Fibroblast of pulmonary artery (primary cell): ENCODE measurements around the gene AKAP7.
A peak's percentile ranks its signal among the peaks of the same experiment; 100 is the strongest.

Source experiments
- DNase-seq: peaks from one replicate; pipeline ENCODE4 v3.0.0-alpha.2; 2010; ENCODE audit warnings: low read depth
- H3K4me3 ChIP-seq: replicated peaks from 2 replicates; pipeline ENCODE4 v1.5.1; 2011; ENCODE audit warnings: low read depth, mild to moderate bottlenecking, control low read depth, low read length, moderate library complexity
- CTCF ChIP-seq: IDR thresholded peaks from 2 replicates; pipeline ENCODE4 v1.5.1; 2011; ENCODE audit warnings: mild to moderate bottlenecking, control low read depth, low read length, inconsistent platforms; ENCODE audit errors: missing control alignments

AKAP7 gene

GRCh38 chr6:131107151-131107550 is 28.1 kb upstream of the AKAP7 start:
- peak; percentile 79 for DNase-seq
- TF ChIP-seq CTCF = no peak
- no peak overlapping the region for H3K4me3 ChIP-seq

DNA sequence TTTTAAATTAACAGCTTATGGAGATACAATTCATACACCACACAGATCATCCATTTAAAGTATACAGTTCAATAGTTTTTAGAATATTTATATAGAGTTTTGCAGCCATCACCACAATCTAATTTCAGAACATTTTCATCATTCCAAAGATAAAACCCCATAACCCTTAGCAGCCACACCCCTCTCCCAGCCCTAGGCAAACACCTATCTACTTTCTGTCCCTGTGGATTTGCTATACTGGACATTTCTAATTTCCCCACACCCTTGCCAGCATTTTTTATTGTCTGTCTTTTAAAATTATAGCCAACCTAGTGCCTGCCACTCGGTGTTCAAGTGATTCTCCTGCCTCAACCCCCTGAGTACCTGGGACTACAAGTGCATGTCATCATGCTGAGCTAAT is 23.0 kb upstream of the AKAP7 start:
- DNase-seq = no peak
- H3K4me3 ChIP-seq = no peak overlapping the region
- TF ChIP-seq CTCF = no peak

- TF ChIP-seq CTCF = no peak
These were observed 19.6 kb upstream of the AKAP7 start for GRCh38 chr6:131115651-131116050.

DNA sequence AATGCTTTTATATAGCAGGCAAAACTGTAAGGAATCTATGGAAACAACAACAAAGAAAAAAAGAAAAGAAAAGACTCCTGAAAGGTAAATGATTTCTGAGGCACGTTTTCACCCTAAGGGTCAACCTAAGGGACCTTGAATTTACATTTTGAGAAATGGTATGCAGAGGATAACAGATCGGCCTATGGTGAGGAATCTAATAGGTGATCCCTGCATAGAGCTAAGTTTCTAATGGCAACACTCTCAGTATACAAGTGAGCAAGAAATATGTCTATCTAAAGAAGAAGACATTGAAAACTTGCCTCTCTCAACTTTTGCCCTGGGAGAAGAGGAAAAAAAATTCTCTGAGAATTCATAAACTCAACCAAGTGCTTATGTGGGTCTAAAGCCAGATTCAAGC is 18.9 kb upstream of the AKAP7 start:
- no peak overlapping the region for H3K4me3 ChIP-seq
- TF ChIP-seq CTCF = no peak
- DNase-seq = no peak

More at GRCh38 chr6:131115651-131116050, 19.6 kb upstream of the AKAP7 start:
- DNase-seq = no peak
- no peak overlapping the region for H3K4me3 ChIP-seq

GRCh38 chr6:131116755-131117360 is 18.4 kb upstream of the AKAP7 start:
- TF ChIP-seq CTCF = peak; percentile 38
- no peak overlapping the region for H3K4me3 ChIP-seq
- peak; percentile 80 for DNase-seq

DNA sequence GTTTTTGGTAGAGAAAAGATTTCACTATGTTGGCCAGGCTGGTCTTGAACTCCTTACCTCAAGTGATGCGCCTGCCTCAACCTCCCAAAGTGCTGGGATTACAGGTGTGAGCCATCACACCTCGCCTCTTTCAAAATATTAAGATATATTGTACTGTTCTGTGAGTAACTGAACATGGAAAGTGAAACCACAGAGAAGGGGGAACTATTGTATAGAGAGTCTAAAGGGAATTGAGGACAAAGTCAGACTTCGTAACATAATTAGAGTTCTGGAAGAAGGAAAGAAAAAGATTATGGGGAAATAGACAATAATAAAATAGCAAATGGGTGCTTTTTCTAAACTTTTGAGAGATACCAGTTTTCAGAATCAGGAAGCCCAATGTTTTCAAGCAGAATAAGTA is 17.4 kb upstream of the AKAP7 start:
- DNase-seq = no peak
- no peak for TF ChIP-seq CTCF
- no peak overlapping the region for H3K4me3 ChIP-seq

- H3K4me3 ChIP-seq = no peak overlapping the region
- no peak for DNase-seq
- no peak for TF ChIP-seq CTCF
These were observed 13.3 kb upstream of the AKAP7 start for GRCh38 chr6:131122007-131122406.
